Osteoblast (primary cell): ENCODE measurements around the gene CRIP3. TPM values are rescaled to one million over a fixed set of nuclear protein-coding genes. Genes with fewer than 3 reads are reported as not detected.
A peak's percentile ranks its signal among the peaks of the same experiment; 100 is the strongest.

Experiments
- DNase-seq: peaks from one replicate; pipeline ENCODE4 v3.0.0; 2011; ENCODE audit warnings: low spot score, mixed read lengths; ENCODE audit not compliant: insufficient read length; ENCODE audit errors: missing footprints
- H2AFZ ChIP-seq: 2 replicates; pipeline ENCODE4 v1.6.0; 2011; ENCODE audit warnings: mild to moderate bottlenecking, low read length
- H3K27ac ChIP-seq: 2 replicates; pipeline ENCODE4 v1.5.1; 2011; ENCODE audit warnings: mild to moderate bottlenecking, low read depth, low read length, moderate library complexity
- H3K27me3 ChIP-seq: 2 replicates; pipeline ENCODE4 v1.6.0; 2012; ENCODE audit warnings: mild to moderate bottlenecking, control low read depth, inconsistent platforms, low read length, moderate library complexity; ENCODE audit not compliant: insufficient read depth
- H3K36me3 ChIP-seq: 2 replicates; pipeline ENCODE4 v1.5.1; 2011; ENCODE audit warnings: mild to moderate bottlenecking, low read length, control low read depth, moderate library complexity; ENCODE audit not compliant: insufficient read depth
- H3K4me1 ChIP-seq: 2 replicates; pipeline ENCODE4 v1.5.1; 2011; ENCODE audit warnings: mild to moderate bottlenecking, low read length, control low read depth, moderate library complexity; ENCODE audit not compliant: insufficient read depth
- H3K4me2 ChIP-seq: 2 replicates; pipeline ENCODE4 v1.6.0; 2011; ENCODE audit warnings: mild to moderate bottlenecking, low read length; ENCODE audit not compliant: insufficient read depth
- H3K4me3 ChIP-seq: fragments of 200-600 bp; sonication (generic); 3 replicates; pipeline ENCODE4 v1.5.1; 2012; ENCODE audit warnings: mild to moderate bottlenecking, low read length, inconsistent platforms; ENCODE audit not compliant: insufficient read depth
- H3K79me2 ChIP-seq: 2 replicates; pipeline ENCODE4 v1.6.0; 2012; ENCODE audit warnings: mild to moderate bottlenecking, low read length, control low read depth, inconsistent platforms; ENCODE audit not compliant: insufficient read depth
- H3K9me3 ChIP-seq: 2 replicates; pipeline ENCODE4 v1.5.1; 2011; ENCODE audit warnings: low read depth, low read length, control low read depth
- H4K20me1 ChIP-seq: 2 replicates; pipeline ENCODE4 v1.6.0; 2012; ENCODE audit warnings: mild to moderate bottlenecking, low read length, control low read depth; ENCODE audit not compliant: insufficient read depth
- total RNA-seq: library from RNA; depleted of rRNA; stranded (reverse); fragments of >200 nt; gene quantifications from 2 replicates; pipeline ENCODE4 v1.2.3, GENCODE V29; 2012
- TF ChIP-seq, protein P1 (sequence below): IDR thresholded peaks from 2 replicates; pipeline ENCODE4 v1.5.1; 2011; ENCODE audit warnings: mild to moderate bottlenecking, low read depth, low read length, moderate library complexity; ENCODE audit errors: extremely low read depth

The CRIP3 gene
- total RNA-seq, 1 donor = not detected

DNA sequence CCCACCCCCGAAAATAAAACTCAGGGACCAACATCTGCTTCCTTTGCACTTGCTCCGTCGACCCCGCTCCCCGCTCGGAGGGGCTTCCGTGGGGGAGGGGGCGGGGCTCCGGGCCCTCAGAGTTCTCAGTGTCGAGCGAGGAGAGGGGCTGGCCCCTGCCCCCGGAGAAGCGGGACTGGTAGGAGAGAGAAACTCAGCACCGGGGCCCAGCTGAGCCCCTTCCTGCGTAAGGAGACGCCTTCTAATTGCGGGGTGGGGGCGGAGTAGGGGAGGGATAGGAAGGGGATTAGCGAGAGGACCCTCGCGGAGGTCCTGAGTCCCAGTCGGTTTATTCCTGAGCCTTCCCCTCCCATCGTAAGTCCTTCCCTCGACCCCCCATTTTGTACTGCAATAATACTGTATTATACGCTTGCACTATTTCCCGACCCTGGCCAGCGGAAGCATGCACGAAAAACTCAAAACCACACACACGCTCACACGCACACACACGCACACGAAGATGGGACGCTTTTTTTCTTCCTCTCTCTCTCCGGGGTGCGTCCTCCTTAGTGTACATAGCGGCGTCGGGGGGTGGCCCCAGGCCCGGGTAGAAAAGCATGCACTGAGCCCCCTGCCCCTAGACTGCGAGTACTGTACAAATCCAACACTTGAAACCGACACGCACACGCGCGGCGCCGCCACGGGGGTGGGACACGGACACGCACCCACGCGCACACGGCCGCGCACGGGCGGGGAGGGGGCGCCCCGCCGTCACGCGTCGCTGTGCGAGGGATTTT is 32.6 kb downstream of the CRIP3 start:
- Histone ChIP-seq H3K4me3 (no peak overlapping the region), H3K36me3 (no peaks in the 10 kb centered on the region), H4K20me1 (no peaks in the 10 kb centered on the region), H3K27ac (no peak overlapping the region), H3K27me3 (peaks cover 19% of the 10 kb centered on the region), H2AFZ (no peak overlapping the region), H3K4me2 (peak overlapping the region; percentile 51), H3K9me3 (no peaks in the 10 kb centered on the region), H3K4me1 (peaks cover 17% of the 10 kb centered on the region), H3K79me2 (no peaks in the 10 kb centered on the region)
- peak; percentile 83 for DNase-seq
- TF ChIP-seq, protein P1, sequence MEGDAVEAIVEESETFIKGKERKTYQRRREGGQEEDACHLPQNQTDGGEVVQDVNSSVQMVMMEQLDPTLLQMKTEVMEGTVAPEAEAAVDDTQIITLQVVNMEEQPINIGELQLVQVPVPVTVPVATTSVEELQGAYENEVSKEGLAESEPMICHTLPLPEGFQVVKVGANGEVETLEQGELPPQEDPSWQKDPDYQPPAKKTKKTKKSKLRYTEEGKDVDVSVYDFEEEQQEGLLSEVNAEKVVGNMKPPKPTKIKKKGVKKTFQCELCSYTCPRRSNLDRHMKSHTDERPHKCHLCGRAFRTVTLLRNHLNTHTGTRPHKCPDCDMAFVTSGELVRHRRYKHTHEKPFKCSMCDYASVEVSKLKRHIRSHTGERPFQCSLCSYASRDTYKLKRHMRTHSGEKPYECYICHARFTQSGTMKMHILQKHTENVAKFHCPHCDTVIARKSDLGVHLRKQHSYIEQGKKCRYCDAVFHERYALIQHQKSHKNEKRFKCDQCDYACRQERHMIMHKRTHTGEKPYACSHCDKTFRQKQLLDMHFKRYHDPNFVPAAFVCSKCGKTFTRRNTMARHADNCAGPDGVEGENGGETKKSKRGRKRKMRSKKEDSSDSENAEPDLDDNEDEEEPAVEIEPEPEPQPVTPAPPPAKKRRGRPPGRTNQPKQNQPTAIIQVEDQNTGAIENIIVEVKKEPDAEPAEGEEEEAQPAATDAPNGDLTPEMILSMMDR = no peak

DNA sequence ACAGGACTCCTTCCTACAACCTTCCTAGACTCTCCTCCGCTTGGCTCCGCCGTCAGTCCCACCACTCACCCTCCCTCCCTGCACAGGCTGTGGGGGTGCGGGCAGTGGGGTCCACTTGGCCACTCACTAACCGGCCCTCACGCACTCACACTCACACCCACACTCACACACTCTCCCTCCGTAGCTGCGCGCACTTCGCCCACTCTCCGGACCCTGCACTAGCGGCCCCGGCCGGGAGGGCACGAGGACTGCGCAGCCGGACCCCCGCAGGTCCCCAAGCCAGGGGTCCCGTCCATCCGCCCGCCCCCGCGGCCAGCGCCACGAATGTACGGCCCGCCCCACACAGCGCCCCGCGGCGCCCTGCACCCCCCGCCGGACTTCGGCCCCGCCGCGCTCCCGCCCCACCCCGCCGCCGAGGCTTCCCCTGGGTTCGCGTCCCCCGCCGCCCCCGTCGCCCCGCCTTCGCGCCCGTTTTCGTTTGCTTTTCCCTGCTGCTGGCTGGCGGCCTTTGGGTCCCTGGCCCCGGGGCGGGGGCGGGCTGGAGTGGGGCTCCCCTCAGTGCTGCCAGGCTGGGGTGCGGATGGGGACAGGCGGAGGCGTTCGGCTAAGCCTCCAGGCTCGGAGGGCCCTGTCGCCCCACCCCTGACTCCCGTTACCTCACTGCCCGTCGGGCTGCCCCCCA is 33.6 kb downstream of the CRIP3 start:
- Histone ChIP-seq H3K79me2 (no peaks in the 10 kb centered on the region), H2AFZ (peak overlapping the region; percentile 29), H3K4me2 (peak overlapping the region; percentile 68), H3K36me3 (no peaks in the 10 kb centered on the region), H3K27me3 (peaks cover 19% of the 10 kb centered on the region), H3K9me3 (no peaks in the 10 kb centered on the region), H3K27ac (no peak overlapping the region), H3K4me3 (peak overlapping the region; percentile 60), H4K20me1 (no peaks in the 10 kb centered on the region), H3K4me1 (peaks cover 17% of the 10 kb centered on the region)
- DNase-seq = peak; percentile 96
- TF ChIP-seq, protein P1 = no peak

DNA sequence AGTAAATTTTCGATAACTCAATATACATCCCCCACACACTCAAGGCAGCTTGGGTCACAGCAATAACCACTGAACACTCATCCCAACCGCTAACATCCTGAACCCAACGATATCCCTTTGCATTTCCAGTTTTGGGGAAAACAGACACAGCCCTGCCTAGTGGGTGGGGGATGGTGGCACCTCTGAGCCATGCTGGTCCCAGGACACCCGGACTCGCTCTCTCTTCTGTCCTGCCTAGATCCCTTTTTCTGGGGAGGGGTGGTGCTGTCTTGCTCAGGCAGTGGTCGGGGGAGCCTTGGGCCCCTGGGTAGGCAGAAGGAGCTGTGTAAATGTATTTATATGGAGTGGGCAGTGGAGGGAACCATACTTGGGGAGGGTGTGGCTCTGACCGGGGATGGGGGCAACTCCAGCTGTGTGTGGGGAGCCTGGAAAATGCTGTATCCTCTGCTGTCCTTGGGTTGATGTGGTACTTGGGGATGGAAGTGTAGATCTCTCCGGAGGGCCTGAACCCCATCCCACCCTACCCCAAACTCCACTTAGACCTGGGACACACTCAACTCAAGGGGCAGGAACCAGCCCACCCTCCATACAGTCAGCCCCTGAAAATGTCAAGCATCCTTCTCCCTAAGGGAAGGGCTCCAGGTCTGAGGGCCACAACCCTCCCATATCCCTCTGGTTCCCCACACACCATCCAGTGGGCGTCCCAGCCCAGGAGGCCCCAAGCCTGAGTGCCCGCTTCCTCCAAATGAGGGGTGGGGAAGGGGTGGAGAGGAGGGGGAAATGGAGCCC is 34.3 kb downstream of the CRIP3 start:
- Histone ChIP-seq H3K79me2 (no peaks in the 10 kb centered on the region), H3K4me3 (no peak overlapping the region), H4K20me1 (no peaks in the 10 kb centered on the region), H3K4me2 (peak overlapping the region; percentile 68), H3K27me3 (peaks cover 20% of the 10 kb centered on the region), H3K4me1 (peaks cover 18% of the 10 kb centered on the region), H3K9me3 (no peaks in the 10 kb centered on the region), H3K36me3 (no peaks in the 10 kb centered on the region), H3K27ac (no peak overlapping the region), H2AFZ (no peak overlapping the region)
- peak; percentile 84 for DNase-seq
- TF ChIP-seq, protein P1 = no peak
